Rectal smooth muscle tissue (tissue), 1 donor: ENCODE results near the gene EPS8.
A peak's percentile ranks its signal among the peaks of the same experiment; 100 is the strongest.
"Not testable (repeated sequence)": the region's sequence is repeated elsewhere in the genome, so short reads cannot be mapped to it uniquely, and the experiment has no call there.

Experiments
- H3K27ac ChIP-seq: one replicate; pipeline ENCODE4 v1.7.0; 2013; ENCODE audit warnings: low read depth, low read length, inconsistent platforms
- H3K27me3 ChIP-seq: one replicate; pipeline ENCODE4 v1.7.0; 2013; ENCODE audit warnings: low read length; ENCODE audit not compliant: control insufficient read depth, insufficient read depth
- H3K36me3 ChIP-seq: one replicate; pipeline ENCODE4 v1.7.0; 2013; ENCODE audit warnings: low read length; ENCODE audit not compliant: control insufficient read depth, insufficient read depth
- H3K4me1 ChIP-seq: one replicate; pipeline ENCODE4 v1.7.0; 2013; ENCODE audit warnings: low read length; ENCODE audit not compliant: control insufficient read depth, insufficient read depth
- H3K4me3 ChIP-seq: one replicate; pipeline ENCODE4 v1.7.0; 2013; ENCODE audit warnings: low read length
- H3K9ac ChIP-seq: one replicate; pipeline ENCODE4 v1.7.0; 2013; ENCODE audit warnings: low read length

The EPS8 gene

GRCh38 chr12:15740389-15740788 is 48.8 kb downstream of the EPS8 start:
- H3K9ac ChIP-seq, H3K4me3 ChIP-seq, H3K36me3 ChIP-seq, H3K27me3 ChIP-seq, H3K4me1 ChIP-seq, H3K27ac ChIP-seq: not testable (repeated sequence)

- H3K27me3 ChIP-seq: no peaks in the 10 kb centered on the region
- H3K27ac ChIP-seq: no peak overlapping the region
- no peak overlapping the region for H3K9ac ChIP-seq
- H3K4me3 ChIP-seq: no peak overlapping the region
- H3K4me1 ChIP-seq: peaks cover 2% of the 10 kb centered on the region
- H3K36me3 ChIP-seq: no peaks in the 10 kb centered on the region
Observed at GRCh38 chr12:15738438-15739015, 50.7 kb downstream of the EPS8 start.

DNA sequence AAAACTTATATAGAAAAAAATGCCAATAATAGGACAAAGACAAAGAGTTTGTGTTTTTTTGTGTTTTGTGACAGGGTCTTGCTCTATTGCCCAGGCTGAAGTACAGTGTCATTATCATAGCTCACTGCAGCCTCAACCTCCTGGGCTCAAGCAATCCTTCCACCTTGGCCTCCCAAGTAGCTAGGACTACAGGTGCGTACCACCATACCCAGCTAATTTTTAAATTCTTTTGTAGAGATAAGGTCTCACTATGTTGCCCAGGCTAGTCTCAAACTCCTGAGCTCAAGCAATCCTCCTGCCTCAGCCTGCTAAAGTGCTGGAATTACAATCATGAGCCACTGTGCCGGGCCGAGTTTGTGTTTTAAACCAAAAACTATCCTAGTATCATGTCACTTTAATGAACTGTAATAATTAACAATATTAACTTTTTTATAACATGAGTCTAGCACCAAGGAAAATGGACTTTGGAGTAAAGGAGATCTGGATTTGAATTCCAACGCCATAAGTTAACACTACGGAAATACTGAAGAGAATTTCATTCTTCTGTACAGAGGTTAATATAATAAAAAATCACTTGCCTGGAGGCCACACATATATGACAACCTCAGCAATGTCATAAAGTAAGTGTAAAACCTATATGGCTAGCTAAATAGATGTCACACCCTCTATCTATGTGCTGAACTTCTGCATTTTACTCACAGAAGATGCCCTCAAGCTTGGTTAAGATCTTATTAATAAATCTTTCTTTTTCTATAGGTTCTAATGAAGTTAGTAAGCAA is 53.2 kb downstream of the EPS8 start:
- peaks cover 2% of the 10 kb centered on the region for H3K4me1 ChIP-seq
- H3K36me3 ChIP-seq: no peaks in the 10 kb centered on the region
- no peak overlapping the region for H3K27ac ChIP-seq
- no peak overlapping the region for H3K9ac ChIP-seq
- no peaks in the 10 kb centered on the region for H3K27me3 ChIP-seq
- no peak overlapping the region for H3K4me3 ChIP-seq

- H3K27me3 ChIP-seq: no peaks in the 10 kb centered on the region
- H3K27ac ChIP-seq: no peak overlapping the region
- H3K9ac ChIP-seq: no peak overlapping the region
- H3K4me1 ChIP-seq: peaks cover 9% of the 10 kb centered on the region
- H3K4me3 ChIP-seq: no peak overlapping the region
- H3K36me3 ChIP-seq: no peaks in the 10 kb centered on the region
Observed at GRCh38 chr12:15733136-15733535, 56.1 kb downstream of the EPS8 start.

GRCh38 chr12:15732341-15733061 is 56.7 kb downstream of the EPS8 start:
- Histone ChIP-seq H3K27ac (no peak overlapping the region), H3K4me3 (no peak overlapping the region), H3K36me3 (no peaks in the 10 kb centered on the region), H3K9ac (no peak overlapping the region), H3K4me1 (peaks cover 11% of the 10 kb centered on the region), H3K27me3 (no peaks in the 10 kb centered on the region)

DNA sequence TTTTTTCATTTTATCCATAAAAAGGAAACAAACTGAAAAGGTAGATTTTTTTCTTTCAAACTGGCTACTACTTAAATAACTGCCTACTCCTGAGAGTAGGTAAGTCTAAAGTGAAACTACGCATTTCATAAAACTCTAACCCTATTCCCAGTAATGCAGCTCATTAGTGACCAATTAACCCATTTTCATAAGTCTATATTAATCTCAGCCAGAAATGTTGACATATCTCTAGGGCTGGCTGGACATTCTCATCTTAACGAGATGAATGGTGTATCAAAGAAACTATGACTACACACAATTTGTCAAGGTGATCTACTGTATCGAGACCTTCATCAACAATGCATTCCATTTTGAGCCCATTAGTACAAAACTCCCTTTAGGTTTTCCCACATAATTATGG is 57.2 kb downstream of the EPS8 start:
- Histone ChIP-seq H3K4me1 (peaks cover 9% of the 10 kb centered on the region), H3K27me3 (no peaks in the 10 kb centered on the region), H3K27ac (no peak overlapping the region), H3K36me3 (no peaks in the 10 kb centered on the region), H3K4me3 (no peak overlapping the region), H3K9ac (no peak overlapping the region)

GRCh38 chr12:15729097-15729496 is 60.1 kb downstream of the EPS8 start:
- Histone ChIP-seq H3K4me3 (no peak overlapping the region), H3K4me1 (peaks cover 14% of the 10 kb centered on the region), H3K27ac (no peak overlapping the region), H3K36me3 (no peaks in the 10 kb centered on the region), H3K9ac (no peak overlapping the region), H3K27me3 (no peaks in the 10 kb centered on the region)

GRCh38 chr12:15728118-15728598 is 61.0 kb downstream of the EPS8 start:
- H3K4me1 ChIP-seq: peaks cover 14% of the 10 kb centered on the region
- H3K4me3 ChIP-seq: no peak overlapping the region
- H3K27ac ChIP-seq: peak overlapping the region; percentile 38
- no peaks in the 10 kb centered on the region for H3K27me3 ChIP-seq
- no peak overlapping the region for H3K9ac ChIP-seq
- H3K36me3 ChIP-seq: no peaks in the 10 kb centered on the region

DNA sequence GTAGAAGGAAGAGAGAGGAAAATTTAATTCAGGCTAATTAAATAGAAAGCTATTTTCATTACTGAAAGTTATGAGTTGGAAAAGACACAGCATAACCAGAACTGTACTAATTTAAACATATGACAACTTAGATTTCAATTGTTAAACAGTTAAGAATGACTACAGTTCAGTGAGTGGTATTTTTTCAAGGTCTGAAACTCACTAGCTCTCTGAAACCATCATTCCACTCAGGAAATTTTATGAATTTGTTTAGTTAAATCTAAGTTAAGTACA is 62.4 kb downstream of the EPS8 start:
- Histone ChIP-seq H3K4me1 (peaks cover 14% of the 10 kb centered on the region), H3K36me3 (no peaks in the 10 kb centered on the region), H3K27me3 (no peaks in the 10 kb centered on the region), H3K9ac (no peak overlapping the region), H3K27ac (peak overlapping the region; percentile 60), H3K4me3 (no peak overlapping the region)

- H3K27me3 ChIP-seq: no peaks in the 10 kb centered on the region
- H3K4me1 ChIP-seq: peaks cover 14% of the 10 kb centered on the region
- H3K4me3 ChIP-seq: no peak overlapping the region
- H3K27ac ChIP-seq: peak overlapping the region; percentile 60
- no peaks in the 10 kb centered on the region for H3K36me3 ChIP-seq
- H3K9ac ChIP-seq: no peak overlapping the region
Observed at GRCh38 chr12:15726027-15726877, 62.9 kb downstream of the EPS8 start.

GRCh38 chr12:15722951-15723350 is 66.2 kb downstream of the EPS8 start:
- Histone ChIP-seq H3K36me3 (no peaks in the 10 kb centered on the region), H3K4me1 (peaks cover 8% of the 10 kb centered on the region), H3K4me3 (no peak overlapping the region), H3K27ac (no peak overlapping the region), H3K9ac (no peak overlapping the region), H3K27me3 (no peaks in the 10 kb centered on the region)
